ENCODE results near the gene ASPDH. TPM values are rescaled to one million over a fixed set of nuclear protein-coding genes. Genes with fewer than 3 reads are reported as not detected.
A peak's percentile ranks its signal among the peaks of the same experiment; 100 is the strongest.

The ASPDH gene
- total RNA-seq, 2 donors from 2014 or later = not detected

DNA sequence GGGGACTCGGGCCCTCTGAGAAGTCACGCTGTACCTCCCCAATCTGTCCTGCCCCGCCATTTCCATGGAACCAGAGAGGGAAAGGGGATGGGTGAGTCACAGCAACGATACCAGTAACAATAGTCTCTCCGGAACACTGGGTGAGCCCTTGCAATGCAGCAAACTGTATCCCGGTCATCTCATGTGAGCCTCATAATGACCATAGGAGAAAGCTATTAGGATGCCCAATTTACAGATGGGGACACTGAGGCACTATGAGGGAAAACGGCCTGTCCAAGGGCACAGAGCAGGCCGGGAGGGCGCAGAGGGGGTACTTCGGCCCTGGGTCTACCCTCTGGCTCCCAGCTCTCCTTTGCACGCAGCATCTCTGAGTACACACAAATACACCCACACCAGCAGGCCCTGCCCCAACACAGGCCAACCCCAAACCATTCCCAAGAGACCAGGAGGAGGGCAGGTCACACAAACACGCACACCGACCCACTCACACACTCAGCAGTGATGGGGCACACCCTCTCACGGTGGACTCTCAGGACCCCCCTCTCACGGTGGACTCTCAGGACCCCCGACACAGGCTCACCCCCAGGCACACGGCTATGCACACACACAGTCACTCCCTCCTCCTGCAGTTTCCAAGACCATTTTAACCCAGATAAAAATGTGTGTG lies 36.3 kb upstream of the ASPDH start:
- TF ChIP-seq, protein P1, sequence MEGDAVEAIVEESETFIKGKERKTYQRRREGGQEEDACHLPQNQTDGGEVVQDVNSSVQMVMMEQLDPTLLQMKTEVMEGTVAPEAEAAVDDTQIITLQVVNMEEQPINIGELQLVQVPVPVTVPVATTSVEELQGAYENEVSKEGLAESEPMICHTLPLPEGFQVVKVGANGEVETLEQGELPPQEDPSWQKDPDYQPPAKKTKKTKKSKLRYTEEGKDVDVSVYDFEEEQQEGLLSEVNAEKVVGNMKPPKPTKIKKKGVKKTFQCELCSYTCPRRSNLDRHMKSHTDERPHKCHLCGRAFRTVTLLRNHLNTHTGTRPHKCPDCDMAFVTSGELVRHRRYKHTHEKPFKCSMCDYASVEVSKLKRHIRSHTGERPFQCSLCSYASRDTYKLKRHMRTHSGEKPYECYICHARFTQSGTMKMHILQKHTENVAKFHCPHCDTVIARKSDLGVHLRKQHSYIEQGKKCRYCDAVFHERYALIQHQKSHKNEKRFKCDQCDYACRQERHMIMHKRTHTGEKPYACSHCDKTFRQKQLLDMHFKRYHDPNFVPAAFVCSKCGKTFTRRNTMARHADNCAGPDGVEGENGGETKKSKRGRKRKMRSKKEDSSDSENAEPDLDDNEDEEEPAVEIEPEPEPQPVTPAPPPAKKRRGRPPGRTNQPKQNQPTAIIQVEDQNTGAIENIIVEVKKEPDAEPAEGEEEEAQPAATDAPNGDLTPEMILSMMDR (IDR thresholded peaks at IDR 0.05) = no peak
- Histone ChIP-seq H3K27me3 (peaks cover 0 to 4% of the 10 kb centered on the region in 2 donors), H3K27ac (no peak overlapping the region), H3K4me3 (no peak overlapping the region), H3K36me3 (no peaks in the 10 kb centered on the region), H3K9me3 (no peaks in the 10 kb centered on the region), H3K4me1 (peaks cover 0 to 9% of the 10 kb centered on the region in 2 donors)
- no peak for DNase-seq (ENCODE audit: low spot score)

DNA sequence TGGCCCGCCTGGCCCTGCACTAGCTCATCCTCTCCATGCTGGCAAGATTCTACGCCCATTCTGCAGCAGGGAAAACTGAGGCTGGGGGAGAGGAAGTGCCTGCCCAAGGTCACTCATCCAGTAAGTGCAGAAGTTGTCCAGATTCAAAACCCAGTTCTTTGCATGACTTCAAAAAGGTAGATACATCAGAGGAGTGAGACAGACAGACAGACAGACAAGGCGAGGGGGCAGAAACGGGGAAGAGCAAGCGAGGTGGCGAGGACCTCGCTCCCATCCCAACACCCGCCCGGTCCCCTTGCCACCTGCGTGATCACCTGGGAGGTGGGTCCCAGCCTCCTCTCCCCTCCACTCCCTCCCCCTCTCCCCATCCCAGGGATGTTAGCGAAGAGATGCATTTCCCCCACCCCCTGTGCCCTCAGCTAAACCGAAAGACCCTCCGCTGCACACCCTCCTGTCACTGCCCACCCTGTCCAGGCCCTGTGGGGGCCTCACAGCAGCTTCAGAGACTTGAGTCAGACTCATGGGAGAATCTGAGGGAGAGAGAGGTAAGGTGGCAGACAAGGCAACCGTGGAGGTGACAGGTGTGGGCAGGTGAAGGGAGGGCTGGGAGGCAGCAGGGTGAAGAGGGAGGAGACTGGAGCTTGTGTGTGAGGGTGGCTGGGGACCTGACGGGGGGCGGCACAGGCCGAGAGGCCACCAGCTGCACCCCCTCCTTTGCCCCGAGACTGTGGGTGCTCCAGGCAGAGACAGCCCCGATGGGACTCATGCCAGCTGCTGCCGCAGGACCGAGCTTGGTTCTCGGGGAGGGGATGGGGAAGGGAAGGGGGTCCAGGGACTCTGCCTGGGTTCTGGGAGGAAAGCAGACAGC lies 35.6 kb upstream of the ASPDH start:
- peaks cover 0 to 4% of the 10 kb centered on the region in 2 donors for H3K27me3 ChIP-seq
- no peak overlapping the region for H3K27ac ChIP-seq
- peaks cover 0 to 9% of the 10 kb centered on the region in 2 donors for H3K4me1 ChIP-seq
- H3K4me3 ChIP-seq = no peak overlapping the region
- TF ChIP-seq, protein P1 (IDR thresholded peaks at IDR 0.05) = no peak
- no peaks in the 10 kb centered on the region for H3K36me3 ChIP-seq
- H3K9me3 ChIP-seq = no peaks in the 10 kb centered on the region
- no peak for DNase-seq (ENCODE audit: low spot score)

DNA sequence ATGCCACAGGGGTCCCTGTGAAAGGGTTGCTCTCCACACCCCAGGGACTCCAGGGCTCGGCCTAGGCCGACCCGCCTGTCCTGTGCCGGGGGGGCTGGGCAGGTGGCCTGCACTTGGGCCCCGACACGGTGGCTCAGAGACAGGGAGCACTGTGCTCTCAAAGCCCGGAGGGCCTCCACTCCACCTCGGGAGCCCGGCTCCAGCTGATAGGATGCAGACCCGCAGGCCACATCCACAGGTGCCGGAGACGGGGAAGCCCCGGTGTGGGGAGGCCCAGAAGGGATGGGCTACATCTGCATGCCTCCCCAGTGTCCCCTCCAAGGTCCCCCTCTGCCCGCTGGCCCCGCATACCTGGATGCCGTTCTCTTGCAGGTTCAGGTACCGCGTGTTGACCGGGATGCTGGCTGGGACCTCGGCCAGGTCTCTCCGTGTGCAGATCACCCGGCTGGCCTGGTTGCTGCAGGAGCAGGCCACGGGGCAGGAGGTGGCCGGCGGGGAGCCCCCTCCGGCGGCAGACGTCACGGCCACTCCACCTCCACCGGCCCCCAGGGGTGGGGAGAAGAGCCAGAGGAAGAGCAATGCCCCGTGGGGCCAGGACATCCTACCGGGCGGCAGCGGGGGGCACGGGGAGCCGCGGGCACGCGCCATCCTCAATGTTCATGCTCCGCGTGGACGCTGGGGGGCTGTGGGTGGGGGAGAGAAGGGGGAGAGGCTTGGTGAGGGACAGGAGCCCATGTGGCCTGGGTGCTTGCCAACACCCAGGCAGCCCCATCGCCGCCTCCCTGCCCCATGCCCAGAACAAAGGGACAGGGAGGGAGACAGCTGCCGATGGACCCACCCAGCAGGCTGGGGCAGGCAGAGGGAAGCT lies 34.7 kb upstream of the ASPDH start:
- no peak overlapping the region for H3K4me3 ChIP-seq
- H3K27me3 ChIP-seq = peaks cover 0 to 4% of the 10 kb centered on the region in 2 donors
- H3K4me1 ChIP-seq = peaks cover 0 to 9% of the 10 kb centered on the region in 2 donors
- TF ChIP-seq, protein P1 (IDR thresholded peaks at IDR 0.05) = no peak
- H3K36me3 ChIP-seq = no peaks in the 10 kb centered on the region
- no peak overlapping the region for H3K27ac ChIP-seq
- DNase-seq (ENCODE audit: low spot score) = no peak
- no peaks in the 10 kb centered on the region for H3K9me3 ChIP-seq

DNA sequence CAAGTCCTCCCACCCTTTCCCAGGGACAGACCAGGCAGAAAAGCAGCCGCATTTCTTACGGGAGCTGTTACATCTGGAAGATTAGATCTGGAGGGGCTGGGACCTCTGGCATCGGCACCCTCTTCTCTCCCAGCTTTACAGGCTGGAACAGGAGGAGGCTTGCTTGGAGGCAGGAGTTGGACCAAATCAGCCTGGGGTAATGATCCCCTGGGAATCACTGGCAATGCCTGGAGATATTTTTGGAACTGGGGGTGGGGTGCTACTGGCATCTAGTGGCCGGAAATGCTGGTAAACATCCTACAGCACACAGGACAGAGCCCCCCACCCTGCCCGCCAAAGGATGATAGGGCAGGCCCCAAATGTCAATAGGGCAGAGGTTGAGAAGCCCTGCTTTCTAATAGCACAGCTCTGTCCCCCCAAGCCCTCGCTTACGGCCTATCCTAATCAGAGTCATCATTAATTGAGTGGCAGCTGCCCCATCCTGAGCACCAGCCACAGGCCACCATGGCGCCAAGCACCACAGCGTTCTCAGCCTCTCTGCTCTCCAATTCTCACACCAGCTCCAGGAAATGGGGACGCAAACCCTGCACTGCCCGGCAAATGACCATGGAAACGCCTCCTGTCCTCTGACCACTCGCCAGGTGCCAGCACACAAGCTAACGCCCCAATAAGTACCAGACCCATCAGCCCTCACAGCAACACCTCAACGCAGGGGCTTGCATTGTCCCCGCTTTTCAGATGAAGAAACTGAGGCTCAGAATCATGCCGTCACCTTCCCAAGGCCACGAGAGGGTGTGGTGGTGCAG lies 33.9 kb upstream of the ASPDH start:
- TF ChIP-seq, protein P1 (IDR thresholded peaks at IDR 0.05) = peak in 1 of 2 donors; percentile 39
- peaks cover 0 to 4% of the 10 kb centered on the region in 2 donors for H3K27me3 ChIP-seq
- no peaks in the 10 kb centered on the region for H3K9me3 ChIP-seq
- H3K36me3 ChIP-seq = no peaks in the 10 kb centered on the region
- H3K4me1 ChIP-seq = peaks cover 0 to 9% of the 10 kb centered on the region in 2 donors
- no peak for DNase-seq (ENCODE audit: low spot score)
- H3K27ac ChIP-seq = no peak overlapping the region
- H3K4me3 ChIP-seq = no peak overlapping the region
